ENCODE measurements around the gene SDHAF1.
"Not testable (repeated sequence)": the region's sequence is repeated elsewhere in the genome, so short reads cannot be mapped to it uniquely, and the experiment has no call there.

The SDHAF1 gene

GRCh38 chr19:36025541-36025940, 30.6 kb downstream of the SDHAF1 start:
- DNase-seq: no peak

GRCh38 chr19:36026091-36026876, 31.3 kb downstream of the SDHAF1 start:
- no peak for DNase-seq

GRCh38 chr19:36027696-36028095, 32.7 kb downstream of the SDHAF1 start:
- no peak for DNase-seq

- DNase-seq: no peak
These were observed 33.5 kb downstream of the SDHAF1 start for GRCh38 chr19:36028313-36029041.

DNA sequence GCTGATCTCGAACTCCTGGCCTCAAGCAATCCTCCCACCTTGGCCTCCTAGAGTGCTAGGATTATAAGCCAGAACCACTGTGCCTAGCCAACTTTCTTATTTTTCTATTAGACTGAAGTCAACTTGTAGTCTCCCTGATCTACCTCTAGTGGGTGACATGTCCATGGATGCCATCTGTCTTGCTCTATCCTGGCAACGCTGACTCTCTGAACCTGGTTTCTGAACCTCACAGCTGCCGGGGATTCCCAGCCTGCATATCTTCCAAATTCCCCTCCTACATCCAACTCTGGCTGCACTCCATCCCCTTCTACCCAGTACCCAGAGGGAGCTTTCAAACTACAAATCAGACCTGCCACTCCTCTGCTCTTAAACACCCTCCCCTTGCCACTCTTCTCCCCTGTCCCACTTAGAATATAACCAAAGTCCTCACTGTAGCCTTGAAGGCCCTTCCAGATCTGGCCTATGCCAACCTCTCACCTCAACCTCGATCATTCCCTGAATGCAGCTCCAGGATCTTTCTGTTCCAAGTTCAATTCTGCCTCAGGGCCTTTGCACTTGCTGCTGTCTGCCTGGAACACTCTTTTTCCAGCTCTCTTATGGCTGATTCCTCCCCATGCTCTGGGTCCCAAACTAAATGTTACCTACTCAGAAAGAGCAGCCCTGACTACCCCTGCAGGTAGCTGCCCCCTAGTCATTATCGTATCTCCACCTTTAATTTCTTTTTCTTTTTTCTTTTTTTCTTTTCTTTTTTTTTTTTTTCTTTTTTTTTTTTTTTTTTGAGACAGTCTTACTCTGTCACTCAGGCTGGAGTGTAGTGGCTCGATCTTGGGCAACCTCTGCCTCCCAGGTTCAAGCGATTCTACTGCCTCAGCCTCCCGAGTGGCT, 35.5 kb downstream of the SDHAF1 start:
- no peak for DNase-seq

GRCh38 chr19:36031308-36031707, 36.3 kb downstream of the SDHAF1 start:
- no peak for DNase-seq

DNA sequence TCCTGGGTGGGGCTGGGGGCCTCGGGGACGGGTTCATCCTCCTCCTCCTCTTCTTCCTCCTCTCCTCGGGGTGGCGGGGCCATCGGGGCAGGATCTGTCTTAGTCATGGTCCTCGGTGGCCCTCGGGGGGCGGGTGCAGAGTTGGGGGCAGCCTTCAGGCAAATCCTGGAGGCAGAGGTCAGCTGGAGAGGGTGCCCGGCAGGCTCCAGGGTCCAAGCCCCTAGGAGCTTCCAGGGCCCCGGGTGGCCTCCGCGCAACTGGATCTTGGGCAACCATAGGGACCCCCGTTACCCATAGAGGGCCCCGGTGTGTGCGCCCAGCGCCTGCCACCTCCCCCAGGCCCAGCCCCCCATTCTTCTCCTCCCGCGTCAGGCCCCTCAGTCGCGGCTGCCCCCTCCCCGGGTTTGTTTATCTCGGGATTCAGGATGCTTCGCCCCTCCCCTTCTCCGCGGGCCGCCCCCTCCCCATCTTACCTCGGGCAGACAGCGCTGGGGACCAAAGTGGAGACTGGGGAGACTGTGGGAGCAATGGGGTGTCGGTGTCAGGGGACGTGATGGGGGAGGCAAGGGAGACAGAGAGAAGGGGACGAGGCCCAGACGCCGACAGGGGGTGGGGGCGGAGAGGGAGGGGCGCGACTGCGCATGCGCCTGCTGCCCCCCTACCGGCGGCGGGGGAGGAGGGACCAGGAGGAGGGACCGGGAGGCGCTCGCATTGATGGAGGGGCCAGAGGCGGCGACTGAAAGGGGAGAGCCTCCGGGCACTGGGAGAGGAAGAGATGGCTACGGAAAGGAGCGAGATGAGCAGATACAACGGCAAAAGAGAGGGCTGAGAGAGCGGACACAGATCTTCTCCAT, 37.5 kb downstream of the SDHAF1 start, which contains the start of gene CLIP3:
Gene CLIP3, minus strand, starts transcription at position 623 of the 854 bp plus-strand sequence. Its CDS starts 516 bp downstream, at position 107.
- no peak for DNase-seq

- DNase-seq: no peak
These were observed 45.5 kb downstream of the SDHAF1 start for GRCh38 chr19:36040495-36040894.

GRCh38 chr19:36041092-36041491, 46.1 kb downstream of the SDHAF1 start:
- DNase-seq: not testable (repeated sequence)

DNA sequence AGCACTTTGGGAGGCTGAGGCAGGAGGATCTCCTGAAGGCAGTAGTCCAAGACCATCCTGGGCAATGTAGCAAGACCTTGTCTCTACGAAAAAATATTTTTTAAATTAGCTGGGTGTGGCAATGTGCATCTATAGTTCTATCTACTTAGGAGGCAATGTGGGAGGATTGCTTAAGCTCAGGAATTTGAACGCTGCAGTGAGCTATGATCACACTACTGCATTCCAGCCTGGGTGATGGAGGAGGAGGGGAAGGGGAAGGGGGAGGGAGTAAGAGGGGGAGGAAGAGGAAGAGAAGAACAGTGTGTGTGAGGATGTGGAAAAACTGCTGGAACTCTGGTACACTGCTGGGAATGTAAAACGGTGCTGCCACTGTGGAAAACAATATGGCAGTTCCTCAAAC, 46.8 kb downstream of the SDHAF1 start:
- DNase-seq: no peak

DNA sequence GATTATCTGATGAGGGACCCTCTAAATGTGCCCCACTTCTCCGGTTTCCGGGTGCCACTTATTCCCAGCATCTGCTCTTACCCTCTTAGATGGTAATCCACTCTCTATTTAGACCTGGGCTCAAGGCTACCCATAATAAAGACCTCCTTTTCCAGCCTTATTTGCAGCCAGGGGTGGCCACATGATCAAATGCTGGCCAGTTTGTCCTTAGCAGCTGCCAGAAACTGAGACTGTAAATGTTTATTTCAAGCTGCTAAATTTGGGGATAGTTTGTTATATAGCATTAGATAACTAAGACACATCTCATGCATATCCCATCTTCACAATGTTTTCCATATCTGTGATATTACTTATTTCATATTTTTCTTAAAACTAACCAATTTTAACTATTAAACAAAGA, 49.0 kb downstream of the SDHAF1 start:
- no peak for DNase-seq

Data from hematopoietic multipotent progenitor cell treated with erythropoietin and hydrocortisone succinate and interleukin-3 and kit ligand, for 8 days (in vitro differentiated cells).